Activated CD8-positive, alpha-beta T cell treated with anti-CD3 and anti-CD28 coated beads, Interleukin-2, amount 10 ng/mL, durations not matched to agents 7 days and 5 days (primary cell): Measurements from ENCODE around the gene SIPA1L3. TPM values are rescaled to one million over a fixed set of nuclear protein-coding genes. Genes with fewer than 3 reads are reported as not detected.

Experiments used
- ATAC-seq: fragments of 150-1000 bp; cut with Tn5 transposase; one replicate; pipeline ENCODE4 v1.10.0; 2021; ENCODE audit warnings: moderate library complexity
- CTCF ChIA-PET: fragments of 350-600 bp; sonication (Branson Sonifier 250); formaldehyde crosslinking; loops from one replicate; lab custom pipeline; 2021; ENCODE audit warnings: antibody characterized with exemption; lab: Charles Lee
- POLR2A ChIA-PET: fragments of 350-600 bp; sonication (Branson Sonifier 250); formaldehyde crosslinking; loops from one replicate; lab custom pipeline; 2021; ENCODE audit warnings: antibody characterized with exemption; lab: Charles Lee
- DNase-seq: peaks from one replicate; pipeline ENCODE4 v3.0.0-alpha.2; 2020
- H3K27ac Mint-ChIP-seq: one replicate; pipeline ENCODE4 v1.8.0; 2021; ENCODE audit warnings: mild to moderate bottlenecking, mixed read lengths
- H3K27me3 Mint-ChIP-seq: one replicate; pipeline ENCODE4 v1.8.0; 2021; ENCODE audit warnings: low read depth, mixed read lengths
- H3K36me3 Mint-ChIP-seq: one replicate; pipeline ENCODE4 v1.8.0; 2021; ENCODE audit warnings: low read depth, mixed read lengths
- H3K4me1 Mint-ChIP-seq: one replicate; pipeline ENCODE4 v1.8.0; 2021; ENCODE audit warnings: low read depth, mixed read lengths
- H3K4me3 Mint-ChIP-seq: one replicate; pipeline ENCODE4 v1.8.0; 2021; ENCODE audit warnings: mild to moderate bottlenecking, mixed read lengths
- H3K9me3 Mint-ChIP-seq: one replicate; pipeline ENCODE4 v1.8.0; 2022; ENCODE audit warnings: mixed read lengths; ENCODE audit not compliant: insufficient read depth
- total RNA-seq, 2 experiments: library from RNA; stranded (reverse); gene quantifications; one replicate each; pipeline ENCODE4 v1.2.3, GENCODE V29; 2021

SIPA1L3 gene
- total RNA-seq, 2 experiments from 2014 or later = 18.3 to 20.2 TPM

GRCh38 chr19:37966662-37967231, 59.7 kb downstream of the SIPA1L3 start:
- Mint-ChIP-seq H3K4me1 (no peaks in the 10 kb centered on the region), H3K27ac (no peak overlapping the region), H3K36me3 (peaks cover 4% of the 10 kb centered on the region), H3K4me3 (no peak overlapping the region), H3K9me3 (peaks cover 16% of the 10 kb centered on the region), H3K27me3 (no peaks in the 10 kb centered on the region)
- ChIA-PET CTCF (no interaction called here), POLR2A (no interaction called here)
- ATAC-seq = no peak
- no peak for DNase-seq

GRCh38 chr19:37969695-37970094, 62.7 kb downstream of the SIPA1L3 start:
- peaks cover 16% of the 10 kb centered on the region for H3K9me3 Mint-ChIP-seq
- DNase-seq (no peak), ATAC-seq (no peak)
- CTCF ChIA-PET = no interaction called here
- H3K4me1 Mint-ChIP-seq = no peaks in the 10 kb centered on the region
- no peak overlapping the region for H3K4me3 Mint-ChIP-seq
- H3K27me3 Mint-ChIP-seq = no peaks in the 10 kb centered on the region
- POLR2A ChIA-PET = no interaction called here
- H3K27ac Mint-ChIP-seq = no peak overlapping the region
- peaks cover 7% of the 10 kb centered on the region for H3K36me3 Mint-ChIP-seq

GRCh38 chr19:37970699-37971098, 63.7 kb downstream of the SIPA1L3 start:
- no peaks in the 10 kb centered on the region for H3K4me1 Mint-ChIP-seq
- DNase-seq (no peak), ATAC-seq (no peak)
- POLR2A ChIA-PET = no interaction called here
- H3K4me3 Mint-ChIP-seq = no peak overlapping the region
- H3K27ac Mint-ChIP-seq = no peak overlapping the region
- H3K36me3 Mint-ChIP-seq = peaks cover 7% of the 10 kb centered on the region
- CTCF ChIA-PET = no interaction called here
- peaks cover 20% of the 10 kb centered on the region for H3K9me3 Mint-ChIP-seq
- no peaks in the 10 kb centered on the region for H3K27me3 Mint-ChIP-seq

- CTCF ChIA-PET = no interaction called here
- no peak overlapping the region for H3K27ac Mint-ChIP-seq
- no peaks in the 10 kb centered on the region for H3K27me3 Mint-ChIP-seq
- peaks cover 20% of the 10 kb centered on the region for H3K9me3 Mint-ChIP-seq
- no peaks in the 10 kb centered on the region for H3K4me1 Mint-ChIP-seq
- no peak for ATAC-seq
- DNase-seq = no peak
- H3K36me3 Mint-ChIP-seq = peaks cover 7% of the 10 kb centered on the region
- no peak overlapping the region for H3K4me3 Mint-ChIP-seq
- POLR2A ChIA-PET = no interaction called here
Observed at GRCh38 chr19:37972803-37973202, 65.8 kb downstream of the SIPA1L3 start.

- ChIA-PET CTCF (no interaction called here), POLR2A (no interaction called here)
- Mint-ChIP-seq H3K4me1 (no peaks in the 10 kb centered on the region), H3K27me3 (no peaks in the 10 kb centered on the region), H3K4me3 (no peak overlapping the region), H3K9me3 (peaks cover 18% of the 10 kb centered on the region), H3K36me3 (peaks cover 7% of the 10 kb centered on the region), H3K27ac (no peak overlapping the region)
- DNase-seq = no peak
- ATAC-seq = no peak
Observed at GRCh38 chr19:37973666-37974065, 66.7 kb downstream of the SIPA1L3 start.

GRCh38 chr19:37975071-37975470, 68.1 kb downstream of the SIPA1L3 start:
- Mint-ChIP-seq H3K36me3 (peaks cover 7% of the 10 kb centered on the region), H3K27me3 (no peaks in the 10 kb centered on the region), H3K4me3 (no peak overlapping the region), H3K4me1 (no peaks in the 10 kb centered on the region), H3K27ac (no peak overlapping the region), H3K9me3 (peaks cover 10% of the 10 kb centered on the region)
- ATAC-seq (no peak), DNase-seq (no peak)
- ChIA-PET CTCF (no interaction called here), POLR2A (no interaction called here)

GRCh38 chr19:37975596-37976515, 68.8 kb downstream of the SIPA1L3 start:
- H3K27me3 Mint-ChIP-seq = no peaks in the 10 kb centered on the region
- H3K9me3 Mint-ChIP-seq = peaks cover 9% of the 10 kb centered on the region
- ATAC-seq (no peak), DNase-seq (no peak)
- H3K27ac Mint-ChIP-seq = no peak overlapping the region
- POLR2A ChIA-PET = no interaction called here
- CTCF ChIA-PET = no interaction called here
- H3K4me3 Mint-ChIP-seq = no peak overlapping the region
- H3K4me1 Mint-ChIP-seq = no peaks in the 10 kb centered on the region
- peaks cover 7% of the 10 kb centered on the region for H3K36me3 Mint-ChIP-seq

- Mint-ChIP-seq H3K27me3 (no peaks in the 10 kb centered on the region), H3K9me3 (peaks cover 5% of the 10 kb centered on the region), H3K4me1 (no peaks in the 10 kb centered on the region), H3K27ac (no peak overlapping the region), H3K36me3 (peaks cover 2% of the 10 kb centered on the region), H3K4me3 (no peak overlapping the region)
- POLR2A ChIA-PET = no interaction called here
- DNase-seq (no peak), ATAC-seq (no peak)
- CTCF ChIA-PET = no interaction called here
Observed at GRCh38 chr19:37977391-37977790, 70.4 kb downstream of the SIPA1L3 start.

GRCh38 chr19:37977992-37978391, 71.0 kb downstream of the SIPA1L3 start:
- Mint-ChIP-seq H3K27me3 (no peaks in the 10 kb centered on the region), H3K36me3 (peaks cover 2% of the 10 kb centered on the region), H3K27ac (no peak overlapping the region), H3K4me3 (no peak overlapping the region), H3K4me1 (no peaks in the 10 kb centered on the region), H3K9me3 (peaks cover 5% of the 10 kb centered on the region)
- DNase-seq (no peak), ATAC-seq (no peak)
- ChIA-PET CTCF (no interaction called here), POLR2A (no interaction called here)

- no peak overlapping the region for H3K27ac Mint-ChIP-seq
- DNase-seq (no peak), ATAC-seq (no peak)
- CTCF ChIA-PET = no interaction called here
- no peak overlapping the region for H3K4me3 Mint-ChIP-seq
- no peaks in the 10 kb centered on the region for H3K36me3 Mint-ChIP-seq
- POLR2A ChIA-PET = no interaction called here
- H3K27me3 Mint-ChIP-seq = no peaks in the 10 kb centered on the region
- H3K4me1 Mint-ChIP-seq = no peaks in the 10 kb centered on the region
- H3K9me3 Mint-ChIP-seq = peaks cover 5% of the 10 kb centered on the region
Observed at GRCh38 chr19:37979547-37980082, 72.6 kb downstream of the SIPA1L3 start.

- DNase-seq = no peak
- Mint-ChIP-seq H3K27me3 (no peaks in the 10 kb centered on the region), H3K4me1 (no peaks in the 10 kb centered on the region), H3K4me3 (no peak overlapping the region), H3K27ac (no peak overlapping the region), H3K9me3 (no peaks in the 10 kb centered on the region), H3K36me3 (no peaks in the 10 kb centered on the region)
- ChIA-PET POLR2A (no interaction called here), CTCF (no interaction called here)
- ATAC-seq = no peak
Observed at GRCh38 chr19:37980419-37981170, 73.6 kb downstream of the SIPA1L3 start.
